SK-N-SH treated with all-trans-retinoic acid at 6 μM for 48 hours (cell line): ENCODE measurements around the gene ADPRS.

Experiments used
- ATAC-seq: fragments of 200-7000 bp; cut with Tn5 transposase; 3 replicates; pipeline ENCODE4 v1.9.1; 2020; ENCODE audit warnings: mild to moderate bottlenecking, moderate library complexity
- ARNTL ChIP-seq: fragments of 450-650 bp; formaldehyde crosslinking; IDR thresholded peaks from 2 replicates; pipeline ENCODE4 v1.5.0; 2020; ENCODE audit warnings: low read depth, mild to moderate bottlenecking, moderate library complexity, borderline replicate concordance
- BACH2 ChIP-seq: fragments of 250-450 bp; sonication (Bioruptor Pico); IDR thresholded peaks from 2 replicates; pipeline ENCODE4 v1.9.0; 2021; ENCODE audit warnings: mild to moderate bottlenecking, borderline replicate concordance
- CREB5 ChIP-seq: fragments of 250-450 bp; sonication (Bioruptor Pico); IDR thresholded peaks from 2 replicates; pipeline ENCODE4 v1.5.1; 2020; ENCODE audit warnings: low read depth, mild to moderate bottlenecking, moderate library complexity
- CSDC2 ChIP-seq: fragments of 250-450 bp; sonication (Bioruptor Pico); IDR thresholded peaks from 2 replicates; pipeline ENCODE4 v1.5.0; 2020; ENCODE audit warnings: mild to moderate bottlenecking, moderate library complexity
- CSRNP3 ChIP-seq: fragments of 250-450 bp; sonication (Bioruptor Pico); IDR thresholded peaks from 2 replicates; pipeline ENCODE4 v1.5.1; 2021; ENCODE audit warnings: mild to moderate bottlenecking, moderate library complexity
- ESRRG ChIP-seq: fragments of 250-450 bp; sonication (Bioruptor Pico); IDR thresholded peaks from 2 replicates; pipeline ENCODE4 v1.6.1; 2021; ENCODE audit warnings: mild to moderate bottlenecking
- GLIS3 ChIP-seq: fragments of 250-450 bp; sonication (Bioruptor Pico); IDR thresholded peaks from 2 replicates; pipeline ENCODE4 v1.5.0; 2020; ENCODE audit warnings: mild to moderate bottlenecking, moderate library complexity
- ISL1 ChIP-seq: fragments of 250-450 bp; sonication (Bioruptor Pico); IDR thresholded peaks from 2 replicates; pipeline ENCODE4 v2.1.2; 2022; ENCODE audit warnings: mild to moderate bottlenecking, moderate library complexity
- OSR1 ChIP-seq: fragments of 250-450 bp; sonication (Bioruptor Pico); IDR thresholded peaks from 2 replicates; pipeline ENCODE4 v1.8.0; 2022; ENCODE audit warnings: moderate library complexity, mild to moderate bottlenecking, inconsistent platforms
- PATZ1 ChIP-seq: fragments of 250-450 bp; sonication (Bioruptor Pico); IDR thresholded peaks from 2 replicates; pipeline ENCODE4 v1.8.0; 2020; ENCODE audit warnings: mild to moderate bottlenecking, moderate library complexity, borderline replicate concordance
- POU6F1 ChIP-seq: fragments of 250-450 bp; sonication (Bioruptor Pico); IDR thresholded peaks from 2 replicates; pipeline ENCODE4 v1.8.0; 2021; ENCODE audit warnings: low read depth, mild to moderate bottlenecking, moderate library complexity, borderline replicate concordance
- PPARA ChIP-seq: fragments of 250-450 bp; sonication (Bioruptor Pico); IDR thresholded peaks from 2 replicates; pipeline ENCODE4 v1.5.0; 2020; ENCODE audit warnings: mild to moderate bottlenecking, borderline replicate concordance
- RARB ChIP-seq: fragments of 250-450 bp; sonication (Bioruptor Pico); IDR thresholded peaks from 2 replicates; pipeline ENCODE4 v1.8.0; 2021; ENCODE audit warnings: mild to moderate bottlenecking, moderate library complexity
- SNAI2 ChIP-seq: fragments of 250-450 bp; sonication (Bioruptor Pico); IDR thresholded peaks from 2 replicates; pipeline ENCODE4 v1.5.0; 2020; ENCODE audit warnings: mild to moderate bottlenecking, moderate library complexity
- TCF4 ChIP-seq: fragments of 250-450 bp; sonication (Bioruptor Pico); IDR thresholded peaks from 2 replicates; pipeline ENCODE4 v1.8.0; 2021; ENCODE audit warnings: mild to moderate bottlenecking, moderate library complexity, borderline replicate concordance
- TOX ChIP-seq: fragments of 250-450 bp; sonication (Bioruptor Pico); IDR thresholded peaks from 2 replicates; pipeline ENCODE4 v1.8.0; 2021; ENCODE audit warnings: mild to moderate bottlenecking, moderate library complexity, borderline replicate concordance
- ZC3H10 ChIP-seq: fragments of 250-450 bp; sonication (Bioruptor Pico); IDR thresholded peaks from 2 replicates; pipeline ENCODE4 v1.5.1; 2021; ENCODE audit warnings: mild to moderate bottlenecking, moderate library complexity
- ZFP3 ChIP-seq: fragments of 250-450 bp; sonication (Bioruptor Pico); IDR thresholded peaks from 2 replicates; pipeline ENCODE4 v1.5.0; 2020; ENCODE audit warnings: mild to moderate bottlenecking, moderate library complexity
- ZFP30 ChIP-seq: fragments of 450-650 bp; formaldehyde crosslinking; IDR thresholded peaks from 2 replicates; pipeline ENCODE4 v1.5.0; 2022; ENCODE audit warnings: mild to moderate bottlenecking, moderate library complexity
- ZNF565 ChIP-seq: fragments of 450-650 bp; formaldehyde crosslinking; conservative IDR thresholded peaks from 2 replicates; pipeline ENCODE4 v1.5.0; 2020; ENCODE audit warnings: low read depth, mild to moderate bottlenecking, moderate library complexity
- ZNF70 ChIP-seq: fragments of 450-650 bp; formaldehyde crosslinking; IDR thresholded peaks from 2 replicates; pipeline ENCODE4 v1.5.0; 2020; ENCODE audit warnings: mild to moderate bottlenecking, moderate library complexity
- TF ChIP-seq, protein P1 (sequence below): fragments of 250-450 bp; sonication (Bioruptor Pico); IDR thresholded peaks from 2 replicates; pipeline ENCODE4 v1.5.0; 2020; ENCODE audit warnings: mild to moderate bottlenecking, moderate library complexity

Gene ADPRS

DNA sequence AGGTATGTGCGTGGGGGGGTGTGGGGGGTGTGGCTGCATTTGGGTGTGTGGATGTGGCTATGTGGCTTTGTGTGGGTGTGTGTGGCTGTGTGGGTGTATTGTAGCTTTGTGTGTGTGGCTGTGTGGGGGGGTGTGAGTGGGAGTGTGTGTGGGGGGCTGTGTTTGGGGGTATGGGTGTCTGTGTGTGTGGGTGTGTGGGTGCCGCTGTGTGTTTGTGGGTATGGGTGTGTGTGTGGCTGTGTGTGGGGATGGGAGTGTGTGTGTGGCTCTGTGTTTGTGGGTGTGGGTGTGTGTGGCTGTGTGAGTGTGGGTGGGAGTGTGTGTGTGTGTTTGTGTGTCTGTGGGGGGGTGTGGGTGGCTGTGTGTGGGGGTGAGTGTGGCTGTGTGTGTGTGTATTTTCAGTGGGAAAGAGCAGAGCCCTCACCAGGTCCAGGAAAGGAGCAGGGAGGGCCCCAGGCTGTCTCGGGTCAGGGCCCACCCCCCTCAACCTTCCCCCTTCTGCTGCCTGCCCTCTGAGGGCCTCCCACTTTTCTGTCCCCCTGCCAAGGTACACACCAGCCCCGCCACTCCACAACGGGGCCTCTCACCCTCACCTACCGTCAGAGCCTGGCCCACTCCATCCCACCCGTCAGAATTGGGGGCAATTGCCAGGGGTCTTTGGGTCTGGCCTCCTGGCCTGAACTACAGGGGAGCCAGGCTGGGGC is 38.3 kb downstream of the ADPRS start:
- TF ChIP-seq POU6F1 (CRISPR knock-in tag) (no peak), GLIS3 (CRISPR knock-in tag) (no peak), ARNTL (CRISPR knock-in tag) (no peak), PPARA (no peak), SNAI2 (CRISPR knock-in tag) (no peak), CSDC2 (CRISPR knock-in tag) (no peak), ZNF70 (no peak), ZFP30 (CRISPR knock-in tag) (no peak), TCF4 (CRISPR knock-in tag) (no peak), OSR1 (no peak), CSRNP3 (CRISPR knock-in tag) (no peak), PATZ1 (CRISPR knock-in tag) (no peak), ZFP3 (CRISPR knock-in tag) (no peak), RARB (CRISPR knock-in tag) (no peak), ISL1 (no peak), ZC3H10 (CRISPR knock-in tag) (no peak), ZNF565 (CRISPR knock-in tag) (no peak), ESRRG (no peak)
- TF ChIP-seq, protein P1, sequence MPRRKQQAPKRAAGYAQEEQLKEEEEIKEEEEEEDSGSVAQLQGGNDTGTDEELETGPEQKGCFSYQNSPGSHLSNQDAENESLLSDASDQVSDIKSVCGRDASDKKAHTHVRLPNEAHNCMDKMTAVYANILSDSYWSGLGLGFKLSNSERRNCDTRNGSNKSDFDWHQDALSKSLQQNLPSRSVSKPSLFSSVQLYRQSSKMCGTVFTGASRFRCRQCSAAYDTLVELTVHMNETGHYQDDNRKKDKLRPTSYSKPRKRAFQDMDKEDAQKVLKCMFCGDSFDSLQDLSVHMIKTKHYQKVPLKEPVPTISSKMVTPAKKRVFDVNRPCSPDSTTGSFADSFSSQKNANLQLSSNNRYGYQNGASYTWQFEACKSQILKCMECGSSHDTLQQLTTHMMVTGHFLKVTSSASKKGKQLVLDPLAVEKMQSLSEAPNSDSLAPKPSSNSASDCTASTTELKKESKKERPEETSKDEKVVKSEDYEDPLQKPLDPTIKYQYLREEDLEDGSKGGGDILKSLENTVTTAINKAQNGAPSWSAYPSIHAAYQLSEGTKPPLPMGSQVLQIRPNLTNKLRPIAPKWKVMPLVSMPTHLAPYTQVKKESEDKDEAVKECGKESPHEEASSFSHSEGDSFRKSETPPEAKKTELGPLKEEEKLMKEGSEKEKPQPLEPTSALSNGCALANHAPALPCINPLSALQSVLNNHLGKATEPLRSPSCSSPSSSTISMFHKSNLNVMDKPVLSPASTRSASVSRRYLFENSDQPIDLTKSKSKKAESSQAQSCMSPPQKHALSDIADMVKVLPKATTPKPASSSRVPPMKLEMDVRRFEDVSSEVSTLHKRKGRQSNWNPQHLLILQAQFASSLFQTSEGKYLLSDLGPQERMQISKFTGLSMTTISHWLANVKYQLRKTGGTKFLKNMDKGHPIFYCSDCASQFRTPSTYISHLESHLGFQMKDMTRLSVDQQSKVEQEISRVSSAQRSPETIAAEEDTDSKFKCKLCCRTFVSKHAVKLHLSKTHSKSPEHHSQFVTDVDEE (CRISPR knock-in tag): no peak
- TF ChIP-seq, all 23 proteins: peak for 0
- ATAC-seq: no peak

GRCh38 chr1:36128126-36128904 is 39.6 kb downstream of the ADPRS start:
- no peak for TF ChIP-seq ZFP3 (CRISPR knock-in tag)
- no peak for TF ChIP-seq CREB5 (CRISPR knock-in tag)
- TF ChIP-seq, all 23 proteins: peak for 0
- peak; percentile 20; the same call in 1 of the 3 replicates for ATAC-seq

DNA sequence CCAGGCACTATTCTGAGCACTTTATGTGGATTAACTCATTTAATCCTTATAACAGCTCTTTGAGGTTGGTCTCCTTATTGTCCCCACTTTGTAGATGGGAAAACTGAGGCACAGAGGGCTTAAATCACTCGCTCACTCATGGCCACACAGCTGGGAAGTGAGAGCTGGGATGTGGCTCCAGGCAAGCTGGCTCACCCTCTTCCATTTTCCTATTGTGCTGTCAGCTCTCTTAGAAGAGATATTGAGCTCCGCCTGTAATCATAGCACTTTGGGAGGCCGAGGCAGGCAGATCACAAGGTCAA is 40.2 kb downstream of the ADPRS start:
- TF ChIP-seq CREB5 (CRISPR knock-in tag): no peak
- TF ChIP-seq BACH2 (CRISPR knock-in tag): no peak
- no peak for TF ChIP-seq TOX
- no peak for TF ChIP-seq ARNTL (CRISPR knock-in tag)
- TF ChIP-seq ZFP30 (CRISPR knock-in tag): no peak
- TF ChIP-seq, all 23 proteins: peak for 0
- ATAC-seq: no peak
